ENCODE measurements around the gene HNRNPL.

The HNRNPL gene

GRCh38 chr19:38843175-38843758 lies 6.5 kb downstream of the HNRNPL start:
- peaks cover 35 to 96% (median 84%) of the 10 kb centered on the region in 4 experiments for H3K36me3 ChIP-seq (ENCODE audit: control insufficient read depth in 4 of 4, insufficient read depth in 4 of 4, low read length in 3 of 4)
- H3K4me1 ChIP-seq (ENCODE audit: control extremely low read depth in 1 of 4, control insufficient read depth in 4 of 4, insufficient read depth in 4 of 4, low read length in 3 of 4): peaks cover 0 to 9% (median 8%) of the 10 kb centered on the region in 4 experiments
- CTCF ChIA-PET: interaction anchor here (1.4 kb wide), 1 partner anchor 26 kb away, joined by 3 read pairs; no protein-coding TSS in a partner anchor
- DNase-seq: no peak
- no peak overlapping the region for H3K4me3 ChIP-seq (ENCODE audit: control insufficient read depth in 1 of 7, extremely low read depth in 1 of 7, insufficient read depth in 4 of 7, low read depth in 2 of 7, low read length in 6 of 7)
- H3K27me3 ChIP-seq (replicated peaks in 2 of 5; ENCODE audit: control insufficient read depth in 4 of 5, insufficient read depth in 5 of 5, low read length in 4 of 5): no peaks in the 10 kb centered on the region
- no peak overlapping the region for H3K27ac ChIP-seq (ENCODE audit: insufficient read depth in 1 of 2, low read depth in 1 of 2, low read length in 2 of 2, poor library complexity in 1 of 2, severe bottlenecking in 2 of 2)
- no peaks in the 10 kb centered on the region for H3K9me3 ChIP-seq (ENCODE audit: control extremely low read depth in 1 of 5, control insufficient read depth in 4 of 5, insufficient read depth in 2 of 5, low read depth in 1 of 5, low read length in 4 of 5)
- 100% methylated on average over 9 of the region's 9 CpGs for WGBS (ENCODE audit: insufficient coverage)
- POLR2A ChIA-PET: no interaction called here

GRCh38 chr19:38842439-38843174 lies 7.2 kb downstream of the HNRNPL start:
- H3K36me3 ChIP-seq (ENCODE audit: control insufficient read depth in 4 of 4, insufficient read depth in 4 of 4, low read length in 3 of 4): peaks cover 38 to 99% (median 89%) of the 10 kb centered on the region in 4 experiments
- no peak overlapping the region for H3K27ac ChIP-seq (ENCODE audit: insufficient read depth in 1 of 2, low read depth in 1 of 2, low read length in 2 of 2, poor library complexity in 1 of 2, severe bottlenecking in 2 of 2)
- H3K4me3 ChIP-seq (ENCODE audit: control insufficient read depth in 1 of 7, extremely low read depth in 1 of 7, insufficient read depth in 4 of 7, low read depth in 2 of 7, low read length in 6 of 7): no peak overlapping the region
- CTCF ChIA-PET: no interaction called here
- no peak for DNase-seq
- H3K9me3 ChIP-seq (ENCODE audit: control extremely low read depth in 1 of 5, control insufficient read depth in 4 of 5, insufficient read depth in 2 of 5, low read depth in 1 of 5, low read length in 4 of 5): no peaks in the 10 kb centered on the region
- no peaks in the 10 kb centered on the region for H3K27me3 ChIP-seq (replicated peaks in 2 of 5; ENCODE audit: control insufficient read depth in 4 of 5, insufficient read depth in 5 of 5, low read length in 4 of 5)
- H3K4me1 ChIP-seq (ENCODE audit: control extremely low read depth in 1 of 4, control insufficient read depth in 4 of 4, insufficient read depth in 4 of 4, low read length in 3 of 4): peaks cover 0 to 3% (median 1%) of the 10 kb centered on the region in 4 experiments
- POLR2A ChIA-PET: interaction anchor here (0.6 kb wide), 1 partner anchor 51 kb away, joined by 3 read pairs; no protein-coding TSS in a partner anchor
- 93% methylated on average over 14 of the region's 17 CpGs for WGBS (ENCODE audit: insufficient coverage)

GRCh38 chr19:38841787-38842438 lies 7.9 kb downstream of the HNRNPL start:
- POLR2A ChIA-PET: interaction anchor here (0.6 kb wide), 1 partner anchor 52 kb away, joined by 3 read pairs; no protein-coding TSS in a partner anchor
- no peaks in the 10 kb centered on the region for H3K4me1 ChIP-seq (ENCODE audit: control extremely low read depth in 1 of 4, control insufficient read depth in 4 of 4, insufficient read depth in 4 of 4, low read length in 3 of 4)
- peak in 1 of 3 donors; percentile 38 for DNase-seq

GRCh38 chr19:38841180-38841766 lies 8.5 kb downstream of the HNRNPL start:
- Histone ChIP-seq H3K36me3 (ENCODE audit: control insufficient read depth in 4 of 4, insufficient read depth in 4 of 4, low read length in 3 of 4) (peaks cover 41 to 97% (median 89%) of the 10 kb centered on the region in 4 experiments), H3K4me3 (ENCODE audit: control insufficient read depth in 1 of 7, extremely low read depth in 1 of 7, insufficient read depth in 4 of 7, low read depth in 2 of 7, low read length in 6 of 7) (no peak overlapping the region), H3K9me3 (ENCODE audit: control extremely low read depth in 1 of 5, control insufficient read depth in 4 of 5, insufficient read depth in 2 of 5, low read depth in 1 of 5, low read length in 4 of 5) (no peaks in the 10 kb centered on the region), H3K27ac (ENCODE audit: insufficient read depth in 1 of 2, low read depth in 1 of 2, low read length in 2 of 2, poor library complexity in 1 of 2, severe bottlenecking in 2 of 2) (no peak overlapping the region), H3K4me1 (ENCODE audit: control extremely low read depth in 1 of 4, control insufficient read depth in 4 of 4, insufficient read depth in 4 of 4, low read length in 3 of 4) (no peaks in the 10 kb centered on the region), H3K27me3 (replicated peaks in 2 of 5; ENCODE audit: control insufficient read depth in 4 of 5, insufficient read depth in 5 of 5, low read length in 4 of 5) (no peaks in the 10 kb centered on the region)
- ChIA-PET POLR2A (no interaction called here), CTCF (no interaction called here)
- WGBS (ENCODE audit: insufficient coverage): 95% methylated on average over 8 of the region's 12 CpGs
- DNase-seq: no peak

More at GRCh38 chr19:38841787-38842438, 7.9 kb downstream of the HNRNPL start:
- peaks cover 42 to 99% (median 89%) of the 10 kb centered on the region in 4 experiments for H3K36me3 ChIP-seq (ENCODE audit: control insufficient read depth in 4 of 4, insufficient read depth in 4 of 4, low read length in 3 of 4)
- no peak overlapping the region for H3K4me3 ChIP-seq (ENCODE audit: control insufficient read depth in 1 of 7, extremely low read depth in 1 of 7, insufficient read depth in 4 of 7, low read depth in 2 of 7, low read length in 6 of 7)
- 97% methylated on average over 10 of the region's 19 CpGs for WGBS (ENCODE audit: insufficient coverage)
- H3K27me3 ChIP-seq (replicated peaks in 2 of 5; ENCODE audit: control insufficient read depth in 4 of 5, insufficient read depth in 5 of 5, low read length in 4 of 5): no peaks in the 10 kb centered on the region
- CTCF ChIA-PET: no interaction called here
- no peaks in the 10 kb centered on the region for H3K9me3 ChIP-seq (ENCODE audit: control extremely low read depth in 1 of 5, control insufficient read depth in 4 of 5, insufficient read depth in 2 of 5, low read depth in 1 of 5, low read length in 4 of 5)
- H3K27ac ChIP-seq (ENCODE audit: insufficient read depth in 1 of 2, low read depth in 1 of 2, low read length in 2 of 2, poor library complexity in 1 of 2, severe bottlenecking in 2 of 2): no peak overlapping the region

GRCh38 chr19:38840583-38840968 lies 9.2 kb downstream of the HNRNPL start:
- CTCF ChIA-PET: interaction anchor here (1.2 to 1.4 kb wide), 2 partner anchors 9 to 67 kb away, joined by 3 to 4 read pairs; partner anchors contain the start of genes ECH1 and LGALS7
- Histone ChIP-seq H3K27ac (ENCODE audit: insufficient read depth in 1 of 2, low read depth in 1 of 2, low read length in 2 of 2, poor library complexity in 1 of 2, severe bottlenecking in 2 of 2) (no peak overlapping the region), H3K9me3 (ENCODE audit: control extremely low read depth in 1 of 5, control insufficient read depth in 4 of 5, insufficient read depth in 2 of 5, low read depth in 1 of 5, low read length in 4 of 5) (no peaks in the 10 kb centered on the region), H3K4me1 (ENCODE audit: control extremely low read depth in 1 of 4, control insufficient read depth in 4 of 4, insufficient read depth in 4 of 4, low read length in 3 of 4) (no peaks in the 10 kb centered on the region), H3K4me3 (ENCODE audit: control insufficient read depth in 1 of 7, extremely low read depth in 1 of 7, insufficient read depth in 4 of 7, low read depth in 2 of 7, low read length in 6 of 7) (no peak overlapping the region), H3K27me3 (replicated peaks in 2 of 5; ENCODE audit: control insufficient read depth in 4 of 5, insufficient read depth in 5 of 5, low read length in 4 of 5) (no peaks in the 10 kb centered on the region), H3K36me3 (ENCODE audit: control insufficient read depth in 4 of 4, insufficient read depth in 4 of 4, low read length in 3 of 4) (peaks cover 34 to 97% (median 87%) of the 10 kb centered on the region in 4 experiments)
- 93% methylated on average over 4 of the region's 5 CpGs for WGBS (ENCODE audit: insufficient coverage)
- DNase-seq: no peak
- POLR2A ChIA-PET: interaction anchor here (0.6 kb wide), 1 partner anchor 9 kb away, joined by 3 read pairs; no protein-coding TSS in a partner anchor

GRCh38 chr19:38839816-38840582 lies 9.8 kb downstream of the HNRNPL start:
- WGBS (ENCODE audit: insufficient coverage): 94% methylated on average over 12 of the region's 28 CpGs
- peak in 1 of 3 donors; percentile 20 for DNase-seq
- CTCF ChIA-PET: interaction anchor here (1.2 to 1.4 kb wide), 2 partner anchors 9 to 66 kb away, joined by 3 to 4 read pairs; partner anchors contain the start of genes ECH1 and LGALS7
- Histone ChIP-seq H3K9me3 (ENCODE audit: control extremely low read depth in 1 of 5, control insufficient read depth in 4 of 5, insufficient read depth in 2 of 5, low read depth in 1 of 5, low read length in 4 of 5) (no peaks in the 10 kb centered on the region), H3K27ac (ENCODE audit: insufficient read depth in 1 of 2, low read depth in 1 of 2, low read length in 2 of 2, poor library complexity in 1 of 2, severe bottlenecking in 2 of 2) (no peak overlapping the region), H3K27me3 (replicated peaks in 2 of 5; ENCODE audit: control insufficient read depth in 4 of 5, insufficient read depth in 5 of 5, low read length in 4 of 5) (no peaks in the 10 kb centered on the region), H3K4me3 (ENCODE audit: control insufficient read depth in 1 of 7, extremely low read depth in 1 of 7, insufficient read depth in 4 of 7, low read depth in 2 of 7, low read length in 6 of 7) (no peak overlapping the region), H3K4me1 (ENCODE audit: control extremely low read depth in 1 of 4, control insufficient read depth in 4 of 4, insufficient read depth in 4 of 4, low read length in 3 of 4) (no peaks in the 10 kb centered on the region), H3K36me3 (ENCODE audit: control insufficient read depth in 4 of 4, insufficient read depth in 4 of 4, low read length in 3 of 4) (peaks cover 34 to 96% (median 83%) of the 10 kb centered on the region in 4 experiments)
- POLR2A ChIA-PET: interaction anchor here (0.6 kb wide), 1 partner anchor 9 kb away, joined by 3 read pairs; no protein-coding TSS in a partner anchor

Data from common myeloid progenitor, CD34-positive (primary cell).